Measurements from ENCODE around the gene OR2T8.

The OR2T8 gene

DNA sequence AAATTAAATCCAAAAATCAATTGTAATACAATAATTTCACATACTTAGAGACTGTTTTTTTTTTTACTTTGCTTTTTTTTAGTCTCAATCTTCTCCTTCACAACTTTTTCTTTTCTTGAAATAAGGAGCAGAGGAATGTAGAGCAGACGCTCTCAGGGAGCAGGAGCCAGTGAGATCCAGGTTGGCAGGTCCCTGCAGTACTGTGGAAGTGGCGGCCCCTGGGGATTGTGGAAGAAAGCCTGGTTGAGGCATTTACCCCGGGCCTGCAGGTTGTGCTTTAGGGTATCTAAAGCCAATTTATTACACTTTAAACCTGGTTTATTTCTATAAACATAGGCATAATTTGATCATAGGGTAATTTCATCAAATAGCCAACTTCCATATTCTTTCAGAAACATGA lies 3.9 kb downstream of the OR2T8 start:
- H4K20me1 ChIP-seq (ENCODE audit: control insufficient read depth, insufficient read depth, low read depth, low read length) = no peaks in the 10 kb centered on the region
- no peak overlapping the region for H3K27ac ChIP-seq (ENCODE audit: low read depth, low read length)
- no peaks in the 10 kb centered on the region for H3F3A ChIP-seq (ENCODE audit: control insufficient read depth, insufficient read depth)
- no peaks in the 10 kb centered on the region for H3K9me2 ChIP-seq (replicated peaks; ENCODE audit: control insufficient read depth, low read length)
- H3K9me3 ChIP-seq (ENCODE audit: control insufficient read depth, insufficient read depth, low read length) = no peaks in the 10 kb centered on the region
- TF ChIP-seq, protein P1, sequence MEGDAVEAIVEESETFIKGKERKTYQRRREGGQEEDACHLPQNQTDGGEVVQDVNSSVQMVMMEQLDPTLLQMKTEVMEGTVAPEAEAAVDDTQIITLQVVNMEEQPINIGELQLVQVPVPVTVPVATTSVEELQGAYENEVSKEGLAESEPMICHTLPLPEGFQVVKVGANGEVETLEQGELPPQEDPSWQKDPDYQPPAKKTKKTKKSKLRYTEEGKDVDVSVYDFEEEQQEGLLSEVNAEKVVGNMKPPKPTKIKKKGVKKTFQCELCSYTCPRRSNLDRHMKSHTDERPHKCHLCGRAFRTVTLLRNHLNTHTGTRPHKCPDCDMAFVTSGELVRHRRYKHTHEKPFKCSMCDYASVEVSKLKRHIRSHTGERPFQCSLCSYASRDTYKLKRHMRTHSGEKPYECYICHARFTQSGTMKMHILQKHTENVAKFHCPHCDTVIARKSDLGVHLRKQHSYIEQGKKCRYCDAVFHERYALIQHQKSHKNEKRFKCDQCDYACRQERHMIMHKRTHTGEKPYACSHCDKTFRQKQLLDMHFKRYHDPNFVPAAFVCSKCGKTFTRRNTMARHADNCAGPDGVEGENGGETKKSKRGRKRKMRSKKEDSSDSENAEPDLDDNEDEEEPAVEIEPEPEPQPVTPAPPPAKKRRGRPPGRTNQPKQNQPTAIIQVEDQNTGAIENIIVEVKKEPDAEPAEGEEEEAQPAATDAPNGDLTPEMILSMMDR (IDR thresholded peaks at IDR 0.05; ENCODE audit: low read depth, low read length, poor library complexity, severe bottlenecking) = no peak
- TF ChIP-seq EZH2phosphoT487 (IDR thresholded peaks at IDR 0.05; ENCODE audit: borderline replicate concordance, low read length) = no peak
- H3K4me1 ChIP-seq (ENCODE audit: control insufficient read depth, low read length) = no peaks in the 10 kb centered on the region
- no peaks in the 10 kb centered on the region for H3K79me2 ChIP-seq (ENCODE audit: control insufficient read depth, low read length)
- H3K27me3 ChIP-seq (ENCODE audit: control insufficient read depth, low read length) = no peaks in the 10 kb centered on the region
- no peak overlapping the region for H3K4me2 ChIP-seq (ENCODE audit: low read length)
- H3K4me3 ChIP-seq (ENCODE audit: low read length) = no peak overlapping the region
- no peaks in the 10 kb centered on the region for H3K36me3 ChIP-seq (ENCODE audit: control insufficient read depth, low read length)

DNA sequence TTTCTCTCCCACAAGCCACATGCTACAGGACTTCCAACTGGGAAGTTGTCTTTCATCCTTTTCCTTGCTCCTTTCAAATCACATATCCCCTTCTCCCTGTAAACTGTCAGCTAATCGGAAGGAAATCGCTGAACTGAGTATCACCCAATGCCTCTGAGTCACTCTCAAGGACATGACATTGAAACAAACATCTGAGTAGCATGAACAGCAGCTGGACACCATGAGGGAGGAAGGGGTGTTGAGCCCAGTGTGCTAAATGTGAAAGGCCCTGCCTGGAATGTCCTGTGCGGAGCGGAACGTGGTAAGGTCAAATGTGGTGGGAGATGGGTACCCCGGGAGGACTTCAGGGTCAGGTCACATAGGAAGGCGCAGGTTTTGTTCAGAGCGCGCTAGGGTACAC lies 4.8 kb downstream of the OR2T8 start, which contains the start of gene OR2AJ1:
OR2AJ1 (plus strand) TSS at position 22 of the 400 bp plus-strand sequence. CDS start 8,880 bp downstream, outside the sequence.
- no peaks in the 10 kb centered on the region for H3F3A ChIP-seq (ENCODE audit: control insufficient read depth, insufficient read depth)
- no peak within 1 kb of the TSS for H3K27ac ChIP-seq (ENCODE audit: low read depth, low read length)
- no peaks in the 10 kb centered on the region for H3K79me2 ChIP-seq (ENCODE audit: control insufficient read depth, low read length)
- H3K9me3 ChIP-seq (ENCODE audit: control insufficient read depth, insufficient read depth, low read length) = no peaks in the 10 kb centered on the region
- no peak within 1 kb of the TSS for H3K4me2 ChIP-seq (ENCODE audit: low read length)
- H3K27me3 ChIP-seq (ENCODE audit: control insufficient read depth, low read length) = no peaks in the 10 kb centered on the region
- no peaks in the 10 kb centered on the region for H3K36me3 ChIP-seq (ENCODE audit: control insufficient read depth, low read length)
- H3K4me1 ChIP-seq (ENCODE audit: control insufficient read depth, low read length) = no peaks in the 10 kb centered on the region
- no peaks in the 10 kb centered on the region for H4K20me1 ChIP-seq (ENCODE audit: control insufficient read depth, insufficient read depth, low read depth, low read length)
- H3K4me3 ChIP-seq (ENCODE audit: low read length) = no peak within 1 kb of the TSS
- TF ChIP-seq, protein P1 (IDR thresholded peaks at IDR 0.05; ENCODE audit: low read depth, low read length, poor library complexity, severe bottlenecking) = no peak
- TF ChIP-seq EZH2phosphoT487 (IDR thresholded peaks at IDR 0.05; ENCODE audit: borderline replicate concordance, low read length) = no peak
- H3K9me2 ChIP-seq (replicated peaks; ENCODE audit: control insufficient read depth, low read length) = no peaks in the 10 kb centered on the region

DNA sequence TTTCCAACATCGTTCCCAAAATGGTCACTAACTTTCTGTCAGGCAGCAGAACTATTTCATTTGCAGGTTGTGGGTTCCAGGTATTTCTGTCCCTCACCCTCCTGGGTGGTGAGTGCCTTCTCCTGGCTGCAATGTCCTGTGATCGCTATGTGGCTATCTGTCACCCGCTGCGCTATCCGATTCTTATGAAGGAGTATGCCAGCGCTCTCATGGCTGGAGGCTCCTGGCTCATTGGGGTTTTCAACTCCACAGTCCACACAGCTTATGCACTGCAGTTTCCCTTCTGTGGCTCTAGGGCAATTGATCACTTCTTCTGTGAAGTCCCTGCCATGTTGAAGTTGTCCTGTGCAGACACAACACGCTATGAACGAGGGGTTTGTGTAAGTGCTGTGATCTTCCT lies 13.9 kb downstream of the OR2T8 start:
- no peaks in the 10 kb centered on the region for H3F3A ChIP-seq (ENCODE audit: control insufficient read depth, insufficient read depth)
- no peaks in the 10 kb centered on the region for H3K79me2 ChIP-seq (ENCODE audit: control insufficient read depth, low read length)
- peaks cover 6% of the 10 kb centered on the region; the same call in 1 of the 2 replicates for H3K9me3 ChIP-seq (ENCODE audit: control insufficient read depth, insufficient read depth, low read length)
- no peak overlapping the region for H3K27ac ChIP-seq (ENCODE audit: low read depth, low read length)
- no peak overlapping the region for H3K4me3 ChIP-seq (ENCODE audit: low read length)
- H3K4me2 ChIP-seq (ENCODE audit: low read length) = no peak overlapping the region
- no peaks in the 10 kb centered on the region for H3K4me1 ChIP-seq (ENCODE audit: control insufficient read depth, low read length)
- no peaks in the 10 kb centered on the region for H3K27me3 ChIP-seq (ENCODE audit: control insufficient read depth, low read length)
- no peaks in the 10 kb centered on the region for H3K9me2 ChIP-seq (replicated peaks; ENCODE audit: control insufficient read depth, low read length)
- no peaks in the 10 kb centered on the region for H4K20me1 ChIP-seq (ENCODE audit: control insufficient read depth, insufficient read depth, low read depth, low read length)
- no peaks in the 10 kb centered on the region for H3K36me3 ChIP-seq (ENCODE audit: control insufficient read depth, low read length)
- TF ChIP-seq, protein P1 (IDR thresholded peaks at IDR 0.05; ENCODE audit: low read depth, low read length, poor library complexity, severe bottlenecking) = no peak
- TF ChIP-seq EZH2phosphoT487 (IDR thresholded peaks at IDR 0.05; ENCODE audit: borderline replicate concordance, low read length) = no peak
